PFSK-1 (cell line): ENCODE measurements around the gene BZW2.

Experiments used
- FOXP2 ChIP-seq: optimal IDR thresholded peaks from 2 replicates; pipeline ENCODE3; 2011; ENCODE audit warnings: borderline replicate concordance, control low read depth, inconsistent platforms; ENCODE audit not compliant: insufficient read depth; ENCODE audit errors: extremely low read length, extremely low read depth
- POLR2AphosphoS5 ChIP-seq: IDR thresholded peaks from 2 replicates; pipeline ENCODE4 v1.6.1; 2012; ENCODE audit warnings: low read depth, mild to moderate bottlenecking, control low read depth, low read length, moderate library complexity
- SIN3A ChIP-seq: IDR thresholded peaks from 2 replicates; pipeline ENCODE4 v1.6.1; 2012; ENCODE audit warnings: mild to moderate bottlenecking, low read length, moderate library complexity, borderline replicate concordance; ENCODE audit not compliant: insufficient read depth
- TAF1 ChIP-seq: IDR thresholded peaks from 2 replicates; pipeline ENCODE4 v1.6.1; 2012; ENCODE audit warnings: low read length, control low read depth, borderline replicate concordance; ENCODE audit not compliant: insufficient read depth
- TF ChIP-seq, protein P1 (sequence below), 2 experiments: IDR thresholded peaks; 2 replicates each; pipeline versions ENCODE4 v1.6.1 to v1.8.0; 2011 to 2012; ENCODE audit warnings: low read depth in 2 of 2, low read length in 2 of 2, control low read depth in 1 of 2, inconsistent platforms in 1 of 2, mild to moderate bottlenecking in 1 of 2, moderate library complexity in 1 of 2; ENCODE audit not compliant: insufficient read depth in 1 of 2

DNA sequence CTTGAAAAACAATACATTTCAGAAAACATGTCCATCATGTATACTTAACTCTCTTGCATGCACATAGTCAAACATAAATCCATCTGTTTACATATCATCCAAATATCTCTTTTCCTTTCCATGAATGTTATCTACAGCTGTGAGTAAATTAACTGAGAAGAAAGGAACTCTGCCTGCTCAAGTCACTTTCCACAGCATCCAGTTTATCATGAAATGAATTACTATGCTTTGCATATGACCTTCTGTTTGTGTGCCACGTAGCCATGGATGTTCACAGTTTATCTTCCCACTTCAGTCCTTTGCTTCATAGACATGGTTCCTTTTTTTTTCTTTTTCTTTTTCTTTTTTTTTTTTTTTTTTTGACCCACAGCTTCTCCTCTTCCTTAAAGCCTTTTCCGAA, 39.6 kb downstream of the BZW2 start:
- TF ChIP-seq POLR2AphosphoS5 (no peak), SIN3A (no peak), TAF1 (no peak), FOXP2 (no peak)
- TF ChIP-seq, protein P1, sequence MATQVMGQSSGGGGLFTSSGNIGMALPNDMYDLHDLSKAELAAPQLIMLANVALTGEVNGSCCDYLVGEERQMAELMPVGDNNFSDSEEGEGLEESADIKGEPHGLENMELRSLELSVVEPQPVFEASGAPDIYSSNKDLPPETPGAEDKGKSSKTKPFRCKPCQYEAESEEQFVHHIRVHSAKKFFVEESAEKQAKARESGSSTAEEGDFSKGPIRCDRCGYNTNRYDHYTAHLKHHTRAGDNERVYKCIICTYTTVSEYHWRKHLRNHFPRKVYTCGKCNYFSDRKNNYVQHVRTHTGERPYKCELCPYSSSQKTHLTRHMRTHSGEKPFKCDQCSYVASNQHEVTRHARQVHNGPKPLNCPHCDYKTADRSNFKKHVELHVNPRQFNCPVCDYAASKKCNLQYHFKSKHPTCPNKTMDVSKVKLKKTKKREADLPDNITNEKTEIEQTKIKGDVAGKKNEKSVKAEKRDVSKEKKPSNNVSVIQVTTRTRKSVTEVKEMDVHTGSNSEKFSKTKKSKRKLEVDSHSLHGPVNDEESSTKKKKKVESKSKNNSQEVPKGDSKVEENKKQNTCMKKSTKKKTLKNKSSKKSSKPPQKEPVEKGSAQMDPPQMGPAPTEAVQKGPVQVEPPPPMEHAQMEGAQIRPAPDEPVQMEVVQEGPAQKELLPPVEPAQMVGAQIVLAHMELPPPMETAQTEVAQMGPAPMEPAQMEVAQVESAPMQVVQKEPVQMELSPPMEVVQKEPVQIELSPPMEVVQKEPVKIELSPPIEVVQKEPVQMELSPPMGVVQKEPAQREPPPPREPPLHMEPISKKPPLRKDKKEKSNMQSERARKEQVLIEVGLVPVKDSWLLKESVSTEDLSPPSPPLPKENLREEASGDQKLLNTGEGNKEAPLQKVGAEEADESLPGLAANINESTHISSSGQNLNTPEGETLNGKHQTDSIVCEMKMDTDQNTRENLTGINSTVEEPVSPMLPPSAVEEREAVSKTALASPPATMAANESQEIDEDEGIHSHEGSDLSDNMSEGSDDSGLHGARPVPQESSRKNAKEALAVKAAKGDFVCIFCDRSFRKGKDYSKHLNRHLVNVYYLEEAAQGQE (IDR thresholded peaks at IDR 0.05; ENCODE audit: insufficient read depth in 1 of 2, low read depth in 2 of 2, low read length in 2 of 2): no peak
